Activated CD8-positive, alpha-beta memory T cell treated with anti-CD3 and anti-CD28 coated beads for 36 hours (primary cell): ENCODE measurements around the gene SYNGR1. TPM values are rescaled to one million over a fixed set of nuclear protein-coding genes. Genes with fewer than 3 reads are reported as not detected.
"Not testable (repeated sequence)": the region's sequence is repeated elsewhere in the genome, so short reads cannot be mapped to it uniquely, and the experiment has no call there.

Experiments used
- CTCF ChIA-PET: fragments of 350-600 bp; sonication (Branson Sonifier 250); formaldehyde crosslinking; loops from one replicate; lab custom pipeline; 2021; ENCODE audit warnings: antibody characterized with exemption; lab: Charles Lee
- POLR2A ChIA-PET: fragments of 350-600 bp; sonication (Branson Sonifier 250); formaldehyde crosslinking; loops from one replicate; lab custom pipeline; 2021; ENCODE audit warnings: antibody characterized with exemption; lab: Charles Lee
- total RNA-seq, 2 experiments: library from RNA; stranded (reverse); gene quantifications; one replicate each; pipeline ENCODE4 v1.2.3, GENCODE V29; 2021

The SYNGR1 gene
- total RNA-seq, 2 experiments from 2014 or later = 3.8 to 4.2 TPM

- ChIA-PET POLR2A (interaction anchor here (0.9 kb wide), 1 partner anchor 110 kb away, joined by 3 read pairs; no protein-coding TSS in a partner anchor), CTCF (interaction anchor here (1.7 kb wide), 1 partner anchor 117 kb away, joined by 4 read pairs; no protein-coding TSS in a partner anchor)
These were observed 62.1 kb downstream of the SYNGR1 start for GRCh38 chr22:39411828-39412365.

DNA sequence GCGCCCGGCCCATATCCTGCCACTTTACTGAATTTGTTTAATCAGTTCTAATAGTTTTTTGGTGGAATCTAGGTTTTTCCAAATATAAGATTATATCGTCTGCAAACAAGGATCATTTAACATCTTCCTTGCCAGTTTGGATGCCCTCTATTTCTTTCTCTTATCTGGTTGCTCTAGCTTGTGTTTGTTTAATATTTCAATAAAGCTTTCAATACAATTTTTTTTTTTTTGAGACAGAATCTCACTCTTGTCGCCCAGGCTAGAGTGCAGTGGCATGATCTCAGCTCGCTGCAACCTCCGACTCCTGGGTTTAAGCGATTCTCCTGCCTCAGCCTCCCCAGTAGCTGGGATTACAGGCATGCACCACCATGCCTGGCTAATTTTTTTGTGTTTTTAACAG, 63.4 kb downstream of the SYNGR1 start:
- CTCF ChIA-PET = interaction anchor here (0.7 to 1.7 kb wide), 4 partner anchors 13 to 444 kb away, joined by 3 to 5 read pairs (median 4); partner anchors contain the start of gene TAB1
- POLR2A ChIA-PET = not testable (repeated sequence)

GRCh38 chr22:39414377-39414776, 64.6 kb downstream of the SYNGR1 start:
- ChIA-PET POLR2A (no interaction called here), CTCF (interaction anchor here (1.5 kb wide), 1 partner anchor 15 kb away, joined by 5 read pairs; the partner anchor contains the start of gene TAB1)

DNA sequence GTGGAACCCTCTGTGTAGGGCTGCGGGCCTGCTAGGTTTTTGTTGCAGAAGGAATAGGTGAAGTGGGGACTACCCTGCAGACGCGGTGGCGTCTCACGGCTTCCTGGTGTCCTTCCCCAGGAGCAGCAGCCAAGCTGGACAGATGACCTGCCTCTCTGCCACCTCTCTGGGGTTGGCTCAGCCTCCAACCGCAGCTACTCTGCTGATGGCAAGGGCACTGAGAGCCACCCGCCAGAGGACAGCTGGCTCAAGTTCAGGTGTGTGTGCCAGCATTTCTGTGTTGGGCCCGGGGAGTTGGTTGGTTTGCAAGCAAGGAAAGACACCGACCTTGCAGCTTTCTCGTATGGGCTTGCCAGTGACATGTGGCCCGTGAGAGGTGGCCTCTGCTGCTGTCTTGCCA, 65.1 kb downstream of the SYNGR1 start:
- ChIA-PET POLR2A (no interaction called here), CTCF (no interaction called here)

DNA sequence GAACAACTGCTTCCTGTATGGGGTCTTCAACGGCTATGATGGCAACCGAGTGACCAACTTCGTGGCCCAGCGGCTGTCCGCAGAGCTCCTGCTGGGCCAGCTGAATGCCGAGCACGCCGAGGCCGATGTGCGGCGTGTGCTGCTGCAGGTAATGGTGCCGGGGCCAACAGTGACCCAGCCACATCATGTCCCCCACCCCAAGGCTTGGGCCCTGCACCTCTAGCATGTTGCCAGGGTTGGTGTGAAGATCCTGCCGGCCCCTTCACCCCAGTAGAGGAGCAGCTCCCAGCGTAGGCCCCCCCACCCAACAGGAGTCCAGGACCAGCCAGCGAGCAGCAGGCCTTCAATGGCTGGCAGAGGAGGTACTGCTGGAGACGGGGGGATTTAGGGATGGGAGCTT, 65.7 kb downstream of the SYNGR1 start:
- CTCF ChIA-PET = no interaction called here
- POLR2A ChIA-PET = no interaction called here

DNA sequence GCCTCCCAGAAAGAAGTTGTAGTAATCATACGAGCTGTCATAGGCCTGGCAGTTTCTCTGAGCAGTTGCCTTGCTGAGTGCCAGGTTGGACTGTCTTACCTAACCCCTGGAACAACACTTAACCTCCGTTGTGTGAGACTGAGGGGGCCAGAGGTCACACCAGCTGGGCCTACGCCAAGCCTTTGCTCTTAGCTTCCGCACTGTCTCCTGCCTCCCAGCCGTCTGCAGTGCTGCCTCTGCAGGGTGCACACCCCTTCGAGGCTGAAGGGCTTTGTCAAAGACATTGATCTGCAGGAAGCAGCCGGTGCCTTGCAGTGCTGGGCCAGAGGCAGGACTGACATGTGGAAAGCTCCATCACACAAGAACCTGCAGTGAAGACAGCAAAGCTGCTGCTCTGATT, 66.5 kb downstream of the SYNGR1 start:
- ChIA-PET POLR2A (no interaction called here), CTCF (no interaction called here)

DNA sequence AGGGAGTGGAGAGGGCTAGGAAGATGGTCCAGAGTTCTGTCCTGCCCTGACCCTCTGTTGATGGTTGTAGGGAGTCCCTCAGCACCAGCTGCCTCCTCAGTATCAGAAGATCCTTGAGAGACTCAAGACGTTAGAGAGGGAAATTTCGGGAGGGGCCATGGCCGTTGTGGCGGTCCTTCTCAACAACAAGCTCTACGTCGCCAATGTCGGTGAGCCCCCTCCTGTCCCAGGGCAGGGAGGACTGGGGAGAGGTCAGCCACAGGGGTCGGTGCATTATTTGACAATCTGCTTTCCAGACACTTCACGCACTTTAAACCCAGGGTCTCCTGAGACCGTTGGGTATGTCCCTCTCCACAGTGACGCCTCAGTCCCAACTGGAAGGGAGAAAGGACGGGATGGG, 67.8 kb downstream of the SYNGR1 start:
- POLR2A ChIA-PET = no interaction called here
- CTCF ChIA-PET = no interaction called here

DNA sequence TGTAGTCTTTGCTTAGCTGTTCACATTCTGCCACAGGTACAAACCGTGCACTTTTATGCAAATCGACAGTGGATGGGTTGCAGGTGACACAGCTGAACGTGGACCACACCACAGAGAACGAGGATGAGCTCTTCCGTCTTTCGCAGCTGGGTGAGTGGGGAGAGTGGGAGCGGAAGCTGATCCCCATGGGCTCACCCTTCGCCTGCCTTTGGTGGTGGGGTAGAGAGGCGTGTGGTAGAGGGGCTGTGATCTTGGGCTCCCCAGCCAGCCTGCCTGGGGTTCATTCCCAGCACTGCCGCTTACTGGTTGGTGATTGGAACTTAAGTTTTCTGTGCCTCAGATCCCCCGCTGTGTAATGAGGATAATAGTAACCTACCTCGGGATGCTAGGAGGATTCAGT, 68.9 kb downstream of the SYNGR1 start:
- ChIA-PET POLR2A (no interaction called here), CTCF (interaction anchor here (0.6 kb wide), 1 partner anchor 10 kb away, joined by 3 read pairs; no protein-coding TSS in a partner anchor)

GRCh38 chr22:39419096-39419495, 69.3 kb downstream of the SYNGR1 start:
- POLR2A ChIA-PET = no interaction called here
- CTCF ChIA-PET = interaction anchor here (0.6 kb wide), 1 partner anchor 9 kb away, joined by 3 read pairs; no protein-coding TSS in a partner anchor

GRCh38 chr22:39419911-39420310, 70.1 kb downstream of the SYNGR1 start:
- CTCF ChIA-PET = no interaction called here
- POLR2A ChIA-PET = no interaction called here

GRCh38 chr22:39421691-39422090, 71.9 kb downstream of the SYNGR1 start:
- ChIA-PET POLR2A (no interaction called here), CTCF (no interaction called here)

- POLR2A ChIA-PET = no interaction called here
- CTCF ChIA-PET = interaction anchor here (0.7 kb wide), 1 partner anchor 261 kb away, joined by 4 read pairs; no protein-coding TSS in a partner anchor
These were observed 72.3 kb downstream of the SYNGR1 start for GRCh38 chr22:39422101-39422500.

DNA sequence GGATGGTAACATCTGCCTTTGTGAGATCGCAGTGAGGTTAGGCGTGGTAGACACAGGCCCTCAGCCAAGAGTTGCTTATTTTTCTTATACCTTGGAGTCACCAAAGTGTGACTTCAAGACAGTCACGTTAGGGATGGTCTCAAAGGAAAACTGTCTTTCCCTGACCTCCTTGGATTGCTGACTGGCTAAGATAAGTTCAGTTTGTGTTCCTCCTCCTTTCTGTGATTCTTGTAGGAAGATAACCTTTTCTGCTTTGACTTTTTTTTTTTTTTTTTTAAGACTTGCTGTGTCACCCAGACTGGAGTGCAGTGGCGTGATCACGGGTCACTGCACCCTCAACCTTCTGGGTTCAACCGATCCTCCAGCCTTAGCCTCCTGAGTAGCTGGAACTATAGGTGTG, 72.9 kb downstream of the SYNGR1 start:
- CTCF ChIA-PET = interaction anchor here (0.7 kb wide), 1 partner anchor 260 kb away, joined by 4 read pairs; no protein-coding TSS in a partner anchor
- POLR2A ChIA-PET = no interaction called here

DNA sequence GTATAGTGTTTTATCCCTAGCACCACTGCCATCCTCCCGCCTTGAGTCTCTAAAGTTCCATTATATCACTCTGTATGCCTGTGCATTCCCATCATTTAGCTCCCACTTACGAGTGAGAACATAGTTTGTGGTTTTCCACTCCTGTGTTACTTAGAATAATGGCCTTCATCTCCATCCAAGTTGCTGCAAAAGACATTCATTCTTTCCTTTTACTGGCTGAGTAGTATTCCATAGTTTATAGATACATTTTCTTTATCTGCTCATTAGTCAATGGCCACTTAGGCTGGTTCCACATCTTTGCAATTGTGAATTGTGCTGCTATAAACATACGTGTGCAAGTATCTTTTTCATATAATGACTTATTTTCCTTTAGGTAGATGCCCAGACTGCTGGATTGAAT, 74.2 kb downstream of the SYNGR1 start:
- CTCF ChIA-PET = interaction anchor here (0.7 kb wide), 1 partner anchor 29 kb away, joined by 4 read pairs; no protein-coding TSS in a partner anchor
- POLR2A ChIA-PET = no interaction called here

GRCh38 chr22:39426380-39427043, 76.7 kb downstream of the SYNGR1 start:
- POLR2A ChIA-PET = no interaction called here
- CTCF ChIA-PET = interaction anchor here (1.5 kb wide), 1 partner anchor 14 kb away, joined by 3 read pairs; no protein-coding TSS in a partner anchor

DNA sequence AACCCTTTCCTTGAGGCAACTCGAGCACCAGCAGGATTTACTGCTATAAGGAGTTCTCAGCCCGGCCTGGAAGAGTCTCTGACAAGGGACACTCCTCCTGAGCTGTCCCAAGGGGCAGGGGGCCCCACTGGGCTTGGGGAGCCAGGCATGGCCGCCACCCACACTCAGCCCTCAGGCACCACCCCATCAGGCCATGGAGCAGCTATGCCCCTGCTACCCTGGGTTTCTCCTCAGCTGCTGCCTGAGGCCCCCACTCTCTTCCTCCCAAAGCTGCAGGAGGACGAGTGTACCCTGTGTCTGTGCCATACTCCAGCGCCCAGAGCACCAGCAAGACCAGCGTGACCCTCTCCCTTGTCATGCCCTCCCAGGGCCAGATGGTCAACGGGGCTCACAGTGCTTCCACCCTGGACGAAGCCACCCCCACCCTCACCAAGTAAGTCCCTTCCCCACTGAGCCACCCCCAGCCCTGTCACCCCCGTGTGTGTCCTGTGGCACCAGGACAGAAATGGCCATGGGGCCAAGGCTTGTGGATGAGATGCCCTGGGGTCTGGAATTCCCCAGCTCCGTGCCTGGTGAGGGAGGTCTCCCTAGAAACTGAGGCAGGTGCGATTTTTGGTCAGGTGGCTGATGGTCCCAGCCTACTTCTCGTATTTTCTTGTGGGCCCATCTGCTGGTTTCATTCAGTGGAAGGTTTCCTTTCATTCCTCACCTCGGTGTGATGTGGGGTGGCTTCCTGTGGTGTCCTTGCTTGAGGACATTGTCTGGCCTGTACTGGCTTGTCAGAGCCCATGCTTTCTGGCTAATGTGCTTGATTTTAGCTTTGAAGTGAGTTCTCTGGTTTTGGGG, 78.2 kb downstream of the SYNGR1 start:
- ChIA-PET POLR2A (no interaction called here), CTCF (interaction anchor here (0.7 to 1.5 kb wide), 2 partner anchors 9 to 15 kb away, joined by 3 read pairs; no protein-coding TSS in a partner anchor)

DNA sequence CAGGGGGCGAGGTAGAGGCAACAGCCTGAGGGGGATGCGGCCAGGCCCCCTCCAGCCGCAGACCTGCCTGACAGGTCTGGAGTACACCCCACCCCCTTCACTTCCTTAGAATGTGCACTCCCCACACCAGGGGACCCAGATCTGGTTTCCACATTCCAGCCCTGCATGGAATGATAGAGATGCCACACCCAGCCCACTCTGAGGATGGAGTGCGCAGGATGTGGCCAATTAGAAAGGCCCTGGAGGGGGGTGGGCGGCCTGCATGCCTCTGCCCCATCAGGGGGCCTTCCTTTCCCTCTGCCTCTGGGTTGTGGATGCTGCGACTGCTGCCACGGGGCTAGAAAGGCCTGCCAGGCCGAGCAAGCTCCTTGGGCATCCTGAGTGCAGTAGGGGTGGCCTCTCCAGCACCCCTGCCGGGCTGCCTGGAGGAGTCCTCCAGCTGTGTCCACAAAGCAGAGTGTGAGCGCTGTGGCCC, 78.8 kb downstream of the SYNGR1 start:
- CTCF ChIA-PET = interaction anchor here (0.7 kb wide), 1 partner anchor 10 kb away, joined by 3 read pairs; no protein-coding TSS in a partner anchor
- POLR2A ChIA-PET = no interaction called here

DNA sequence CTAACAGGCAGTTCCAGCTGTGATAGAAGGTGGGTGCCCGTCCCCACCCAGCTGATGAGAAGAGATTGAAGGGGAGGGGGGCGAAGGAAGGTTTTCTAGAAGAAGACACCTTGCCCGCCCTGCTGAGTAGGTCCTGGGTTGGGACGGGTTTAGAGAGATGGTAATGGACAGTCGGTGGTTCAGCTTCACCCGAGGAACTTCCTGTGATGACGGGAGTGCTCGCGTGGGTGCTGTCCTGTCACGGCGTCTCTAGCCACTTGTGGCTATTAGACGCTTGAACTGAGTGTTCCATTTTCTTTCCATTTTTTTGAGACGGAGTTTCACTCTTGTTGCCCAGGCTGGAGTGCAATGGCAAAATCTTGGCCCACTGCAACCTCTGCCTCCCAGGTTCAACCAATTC, 79.4 kb downstream of the SYNGR1 start:
- ChIA-PET CTCF (no interaction called here), POLR2A (no interaction called here)

GRCh38 chr22:39429916-39430575, 80.3 kb downstream of the SYNGR1 start:
- CTCF ChIA-PET = no interaction called here
- POLR2A ChIA-PET = no interaction called here
